Ramos (cell line): ENCODE data around the gene GJA3.

Source experiments
- in situ Hi-C: fragments of 300-500 bp; cut with MboI; formaldehyde crosslinking; loops from one replicate; pipeline ENCODE4 v1.14.3; 2022; ENCODE audit warnings: low sequenced_read_pairs; ENCODE audit not compliant: unreplicated experiment

GJA3 gene

DNA sequence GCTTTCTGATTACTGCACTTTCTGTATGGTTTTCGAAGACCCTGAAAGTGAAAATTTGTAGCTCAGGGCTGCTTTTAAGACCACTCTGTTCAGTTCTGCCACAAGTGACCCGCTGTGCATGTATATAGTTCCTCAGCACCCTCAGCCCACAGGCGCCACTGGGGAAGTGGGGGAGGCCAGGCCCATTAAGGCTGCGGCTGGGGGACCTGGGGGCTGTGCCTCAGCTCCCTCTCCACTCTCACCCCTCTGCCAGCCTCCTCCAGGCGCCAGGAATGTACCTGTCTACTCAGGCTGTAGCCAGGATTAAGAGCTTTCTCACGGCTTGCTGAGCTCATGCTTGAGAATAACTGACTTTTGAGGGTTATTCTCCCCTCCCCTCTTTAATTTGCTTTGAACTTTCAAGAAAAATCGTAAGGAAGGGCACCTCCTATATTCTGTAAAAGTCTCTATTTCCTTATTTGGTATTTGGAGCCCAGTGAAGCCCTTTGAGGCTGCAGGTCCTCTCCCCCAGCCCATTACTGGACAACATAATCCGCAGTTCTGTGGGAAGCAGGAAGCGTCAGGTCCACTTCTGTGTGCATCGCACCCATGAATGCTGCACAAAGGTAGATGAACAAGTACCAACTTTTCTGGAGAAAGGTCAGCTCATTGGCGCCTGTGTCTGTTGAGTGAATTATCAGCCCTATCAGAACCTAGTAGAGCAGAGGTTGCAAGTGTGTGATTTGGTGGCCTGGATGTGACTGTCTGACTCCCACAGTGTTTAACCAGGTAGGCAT is 29.6 kb downstream of the GJA3 start:
- in situ Hi-C loops, result no loop called here

- in situ Hi-C loops, result no loop called here
Measured at GRCh38 chr13:20130652-20131051, 30.2 kb downstream of the GJA3 start.

DNA sequence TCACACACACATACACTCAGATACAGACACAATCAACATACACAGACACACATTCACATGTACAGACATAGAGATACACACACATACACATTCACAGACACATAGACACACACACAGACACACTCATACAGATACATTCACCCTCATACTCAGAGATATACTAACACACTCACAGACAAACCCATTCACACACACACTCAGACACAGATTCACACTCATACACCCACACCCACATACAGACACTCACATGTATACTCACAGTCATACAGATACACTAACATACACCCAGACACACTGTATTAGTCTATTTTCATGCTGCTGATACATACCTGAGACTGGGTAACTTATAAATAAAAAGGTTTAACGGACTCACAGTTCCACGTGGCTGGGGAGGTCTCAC is 30.8 kb downstream of the GJA3 start:
- in situ Hi-C loops, result no loop called here

GRCh38 chr13:20129076-20129475 is 31.8 kb downstream of the GJA3 start:
- in situ Hi-C loops, result no loop called here

DNA sequence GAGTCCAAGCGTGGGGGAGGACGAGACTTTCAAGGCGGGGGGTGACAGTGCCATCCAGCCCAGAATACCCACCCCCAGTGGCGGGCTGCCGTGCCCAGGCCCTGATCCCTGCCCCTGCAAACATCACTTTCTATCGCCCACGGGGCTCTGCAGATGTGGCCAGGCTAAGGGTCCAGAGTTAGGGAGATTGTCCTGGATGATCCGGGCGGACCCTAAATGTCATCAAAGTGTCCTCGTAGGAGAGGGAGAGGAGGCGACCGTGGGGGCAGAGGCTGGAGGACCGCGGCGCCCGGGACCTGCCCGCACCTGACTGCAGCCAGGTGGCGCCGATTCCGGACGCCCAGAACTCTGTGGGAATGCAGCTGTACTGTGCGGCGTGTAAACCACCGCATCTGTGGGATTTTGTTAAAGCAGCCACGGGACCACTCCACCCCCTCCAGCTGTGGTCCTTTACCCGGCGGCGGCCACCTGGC is 32.4 kb downstream of the GJA3 start:
- in situ Hi-C loops, result no loop called here

- in situ Hi-C loops, result no loop called here
Measured at GRCh38 chr13:20127562-20128458, 33.0 kb downstream of the GJA3 start.

DNA sequence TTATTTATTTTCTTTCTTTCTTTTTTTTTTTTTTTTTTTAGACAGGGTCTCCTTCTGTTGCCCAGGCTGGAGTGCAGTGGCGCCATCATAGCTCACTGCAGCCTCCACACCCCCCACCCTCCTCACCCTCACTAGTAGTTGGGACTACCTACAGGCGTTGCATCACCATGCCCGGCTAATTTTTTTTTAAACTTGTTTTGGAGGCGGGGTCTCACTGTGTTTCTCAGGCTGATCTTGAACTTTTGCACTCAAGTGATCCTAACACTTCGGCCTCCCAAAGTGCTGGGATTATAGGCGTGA is 33.6 kb downstream of the GJA3 start:
- in situ Hi-C loops, result no loop called here

DNA sequence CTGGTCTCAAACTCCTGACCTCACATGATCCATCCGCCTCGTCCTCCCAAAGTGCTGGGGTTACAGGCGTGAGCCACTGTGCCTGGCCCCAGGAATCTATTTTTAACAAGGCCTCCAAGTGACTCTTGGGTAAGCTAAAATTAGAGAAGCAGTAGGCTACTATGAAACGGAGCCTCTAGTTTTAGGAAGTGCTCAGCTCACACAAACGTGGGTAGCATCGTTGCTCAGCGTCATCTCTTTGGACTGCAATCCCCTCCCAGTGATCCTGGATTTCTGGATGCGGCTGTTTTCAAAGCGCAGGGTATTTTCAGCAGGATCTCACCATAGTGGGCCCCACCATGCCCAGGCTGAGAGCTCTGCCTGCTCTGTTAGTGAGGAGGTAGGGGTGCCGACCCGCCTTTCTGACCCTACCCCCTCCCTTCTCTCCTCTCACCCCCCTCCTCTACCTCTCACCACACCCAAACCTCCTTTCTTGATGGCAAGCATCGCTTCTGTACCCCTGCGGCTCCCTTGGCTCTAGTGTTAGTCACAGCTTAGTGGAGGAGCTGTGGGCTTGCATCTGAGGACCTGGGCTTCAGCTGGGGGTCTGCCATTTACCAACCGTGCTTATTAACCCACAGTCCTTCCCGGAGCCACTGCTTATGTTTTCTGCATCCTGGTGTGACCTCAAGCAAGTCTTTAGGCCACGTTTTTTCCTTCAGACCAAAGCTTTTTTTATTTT is 34.2 kb downstream of the GJA3 start:
- in situ Hi-C loops, result no loop called here

DNA sequence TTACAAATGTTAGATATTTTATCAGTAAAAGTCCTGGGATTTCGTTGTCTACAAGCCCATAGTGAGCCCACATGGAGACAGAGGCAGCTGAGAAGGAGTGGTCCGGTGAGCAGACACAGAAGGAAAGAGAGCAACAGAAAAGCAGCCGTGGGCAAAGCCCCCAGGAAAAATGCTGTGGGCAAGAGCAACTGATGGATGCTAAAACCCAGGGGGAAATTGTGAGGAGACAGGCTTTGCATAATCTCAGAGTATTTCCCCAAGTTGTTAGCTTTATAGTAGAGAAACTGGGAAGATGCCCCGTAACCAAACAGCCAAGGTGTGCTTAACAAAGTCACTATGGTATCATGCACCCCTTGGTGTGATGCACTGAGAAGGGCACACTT is 35.1 kb downstream of the GJA3 start:
- in situ Hi-C loops, result no loop called here

- in situ Hi-C loops, result no loop called here
Measured at GRCh38 chr13:20125129-20125782, 35.6 kb downstream of the GJA3 start.

- in situ Hi-C loops, result no loop called here
Measured at GRCh38 chr13:20124303-20124702, 36.5 kb downstream of the GJA3 start.

DNA sequence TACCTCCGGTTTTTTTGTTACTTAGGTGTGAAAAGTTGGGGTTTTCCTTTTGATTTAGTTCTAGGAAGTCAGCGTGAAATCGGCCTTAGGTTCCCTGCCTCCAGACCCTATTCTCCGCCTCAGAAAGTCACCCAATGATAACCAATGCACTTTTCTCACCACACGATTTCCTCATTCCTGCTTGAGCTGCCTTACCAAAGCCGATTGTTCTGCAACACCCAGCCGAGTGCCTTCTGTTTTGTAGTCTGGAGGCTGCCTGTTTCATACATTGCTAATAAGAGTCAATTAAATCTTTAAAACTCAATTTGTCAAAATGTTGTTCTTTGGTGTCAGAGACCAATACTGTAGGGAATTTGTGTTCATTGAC is 39.7 kb downstream of the GJA3 start:
- in situ Hi-C loops, result no loop called here

DNA sequence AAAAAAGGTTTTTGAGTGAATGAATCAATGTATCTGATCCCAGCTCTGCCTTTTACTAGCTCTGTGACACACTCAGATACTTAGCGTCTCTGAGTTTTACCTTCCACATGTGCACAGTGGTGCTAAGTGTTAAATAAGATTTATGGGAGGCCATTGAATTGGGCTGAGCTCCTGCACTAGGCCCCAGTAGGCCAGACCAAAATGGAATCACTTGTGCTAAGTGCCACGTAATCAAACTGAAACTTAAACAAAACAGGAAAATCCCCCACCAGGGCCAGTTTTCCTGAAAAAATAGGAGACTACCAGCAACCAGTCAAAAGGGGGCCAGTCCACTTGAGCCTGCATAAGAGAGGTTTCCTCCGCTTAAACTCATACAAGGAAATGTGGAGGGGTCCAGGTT is 40.9 kb downstream of the GJA3 start:
- in situ Hi-C loops, result no loop called here

- in situ Hi-C loops, result no loop called here
Measured at GRCh38 chr13:20118268-20119140, 42.3 kb downstream of the GJA3 start.

GRCh38 chr13:20116213-20116612 is 44.6 kb downstream of the GJA3 start:
- in situ Hi-C loops, result no loop called here

GRCh38 chr13:20114066-20114610 is 46.7 kb downstream of the GJA3 start:
- in situ Hi-C loops, result no loop called here

DNA sequence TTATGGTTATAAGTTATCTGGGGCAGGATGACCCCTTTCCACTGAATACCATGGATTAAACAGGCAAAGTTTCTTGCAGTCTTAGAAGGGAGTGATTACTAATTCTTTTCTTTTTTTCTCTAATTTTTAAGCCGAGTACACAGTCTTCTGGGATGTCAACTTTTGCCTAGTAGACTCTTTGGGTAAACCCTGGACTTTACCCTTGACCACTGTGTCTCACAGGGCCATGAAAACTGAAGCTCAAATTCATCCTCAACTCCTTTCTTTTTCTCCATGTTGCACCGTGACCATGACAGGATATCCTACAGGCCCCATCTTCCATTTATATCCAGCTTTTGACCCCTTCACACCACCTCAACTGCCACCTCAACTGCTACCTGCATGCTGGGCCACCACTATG is 51.8 kb downstream of the GJA3 start:
- in situ Hi-C loops, result no loop called here

DNA sequence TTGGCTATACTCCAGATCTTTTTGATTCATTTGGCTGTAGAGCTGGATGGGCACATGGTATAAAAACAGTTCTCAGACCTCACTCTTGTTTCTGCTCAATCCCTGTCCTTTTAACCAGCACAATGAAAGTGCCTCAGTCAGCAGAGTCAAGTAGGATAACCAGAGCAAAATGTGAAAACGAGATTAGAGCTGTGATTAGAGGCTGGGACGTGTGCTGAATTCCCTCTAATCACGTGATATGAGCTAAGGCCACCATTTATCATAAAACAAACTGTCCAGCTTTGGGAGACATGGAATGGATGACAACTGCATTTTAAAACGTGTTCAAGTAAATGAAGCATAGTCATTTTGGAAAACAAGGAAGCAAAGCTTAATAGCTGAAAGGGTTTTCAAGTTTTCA is 54.1 kb downstream of the GJA3 start:
- in situ Hi-C loops, result no loop called here

DNA sequence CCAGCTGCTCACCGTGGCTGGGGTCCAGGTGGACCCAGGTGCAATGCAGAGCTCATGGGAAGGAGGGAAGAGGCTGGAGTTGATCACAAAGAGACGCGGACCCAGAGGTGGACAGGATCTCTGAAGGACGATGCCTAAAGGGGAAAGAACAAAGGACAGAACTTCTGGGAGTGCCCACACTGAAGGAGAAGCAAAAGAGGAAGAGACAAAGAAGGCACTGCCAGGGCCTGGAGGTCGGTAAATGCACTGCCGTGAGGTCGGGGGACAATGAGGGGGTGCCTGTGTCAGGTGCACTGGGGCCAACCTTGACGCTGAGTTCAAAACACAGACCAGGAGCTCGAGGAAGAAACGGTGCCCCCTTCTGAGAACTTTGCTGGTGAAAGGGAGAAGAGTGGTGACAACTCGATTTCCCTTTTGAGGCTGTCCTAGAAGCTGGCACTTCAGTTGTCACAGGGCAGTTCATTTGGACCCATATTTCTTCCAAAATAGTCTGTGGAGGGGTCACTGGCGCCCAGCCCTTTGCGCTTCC is 55.6 kb downstream of the GJA3 start:
- in situ Hi-C loops, result no loop called here
